Fibroblast of the aortic adventitia (primary cell): ENCODE results near the gene ELOB. TPM values are rescaled to one million over a fixed set of nuclear protein-coding genes. Genes with fewer than 3 reads are reported as not detected.
"Not testable (repeated sequence)": the region's sequence is repeated elsewhere in the genome, so short reads cannot be mapped to it uniquely, and the experiment has no call there.

Experiments used
- DNase-seq: peaks from one replicate; pipeline ENCODE4 v3.0.0-alpha.2; 2010; ENCODE audit warnings: low read depth
- H3K4me3 ChIP-seq: 2 replicates; pipeline ENCODE4 v1.5.1; 2011; ENCODE audit warnings: low read depth, mild to moderate bottlenecking, control low read depth, low read length, moderate library complexity
- total RNA-seq: library from RNA; depleted of rRNA; stranded (reverse); fragments of >200 nt; gene quantifications from 2 replicates; pipeline ENCODE4 v1.2.3, GENCODE V29; 2012; ENCODE audit warnings: low replicate concordance
- TF ChIP-seq, protein P1 (sequence below): IDR thresholded peaks from 2 replicates; pipeline ENCODE4 v1.5.1; 2011; ENCODE audit warnings: mild to moderate bottlenecking, low read length, control low read depth, inconsistent platforms; ENCODE audit not compliant: insufficient read depth

Gene ELOB
- total RNA-seq, 1 donor = 316 TPM

DNA sequence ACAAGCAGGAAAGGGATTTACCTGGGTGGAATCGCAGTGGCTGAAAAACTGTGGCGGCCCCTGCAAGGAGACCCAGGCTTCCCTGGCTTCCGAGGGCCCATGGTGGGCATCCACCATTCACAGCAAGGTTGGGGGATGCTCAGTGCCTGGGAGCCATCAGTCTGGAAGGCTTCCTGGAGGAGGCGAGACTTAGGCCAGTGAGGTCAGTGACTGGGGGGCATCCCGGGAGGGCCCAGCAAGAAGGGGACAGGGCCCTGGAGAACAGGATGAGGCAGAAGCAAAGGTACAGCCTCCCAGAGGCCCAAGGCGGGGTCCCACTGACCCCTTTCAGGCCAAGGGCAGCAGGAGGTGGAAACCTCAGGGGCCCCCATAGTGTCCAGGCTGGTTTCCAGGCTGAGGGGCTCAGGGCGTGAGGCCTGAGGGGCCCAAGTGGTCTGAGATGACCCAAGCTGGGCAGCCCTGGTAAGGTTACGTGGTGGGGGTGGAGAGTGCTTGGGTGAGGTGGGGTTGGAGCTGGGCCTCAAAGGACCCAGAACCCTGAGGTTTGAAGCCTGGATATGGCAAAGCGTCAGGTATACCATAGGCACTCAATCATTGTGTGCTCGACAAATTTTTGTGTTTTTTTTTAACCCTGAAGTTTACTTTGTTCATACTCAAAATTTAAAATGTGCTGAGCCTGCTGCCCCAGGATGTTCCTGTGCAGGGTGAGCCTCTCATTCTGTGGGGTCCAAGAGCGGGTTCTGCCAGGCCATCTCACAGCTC is 40.4 kb downstream of the ELOB start:
- no peak for DNase-seq
- no peak overlapping the region for H3K4me3 ChIP-seq
- TF ChIP-seq, protein P1, sequence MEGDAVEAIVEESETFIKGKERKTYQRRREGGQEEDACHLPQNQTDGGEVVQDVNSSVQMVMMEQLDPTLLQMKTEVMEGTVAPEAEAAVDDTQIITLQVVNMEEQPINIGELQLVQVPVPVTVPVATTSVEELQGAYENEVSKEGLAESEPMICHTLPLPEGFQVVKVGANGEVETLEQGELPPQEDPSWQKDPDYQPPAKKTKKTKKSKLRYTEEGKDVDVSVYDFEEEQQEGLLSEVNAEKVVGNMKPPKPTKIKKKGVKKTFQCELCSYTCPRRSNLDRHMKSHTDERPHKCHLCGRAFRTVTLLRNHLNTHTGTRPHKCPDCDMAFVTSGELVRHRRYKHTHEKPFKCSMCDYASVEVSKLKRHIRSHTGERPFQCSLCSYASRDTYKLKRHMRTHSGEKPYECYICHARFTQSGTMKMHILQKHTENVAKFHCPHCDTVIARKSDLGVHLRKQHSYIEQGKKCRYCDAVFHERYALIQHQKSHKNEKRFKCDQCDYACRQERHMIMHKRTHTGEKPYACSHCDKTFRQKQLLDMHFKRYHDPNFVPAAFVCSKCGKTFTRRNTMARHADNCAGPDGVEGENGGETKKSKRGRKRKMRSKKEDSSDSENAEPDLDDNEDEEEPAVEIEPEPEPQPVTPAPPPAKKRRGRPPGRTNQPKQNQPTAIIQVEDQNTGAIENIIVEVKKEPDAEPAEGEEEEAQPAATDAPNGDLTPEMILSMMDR = no peak

DNA sequence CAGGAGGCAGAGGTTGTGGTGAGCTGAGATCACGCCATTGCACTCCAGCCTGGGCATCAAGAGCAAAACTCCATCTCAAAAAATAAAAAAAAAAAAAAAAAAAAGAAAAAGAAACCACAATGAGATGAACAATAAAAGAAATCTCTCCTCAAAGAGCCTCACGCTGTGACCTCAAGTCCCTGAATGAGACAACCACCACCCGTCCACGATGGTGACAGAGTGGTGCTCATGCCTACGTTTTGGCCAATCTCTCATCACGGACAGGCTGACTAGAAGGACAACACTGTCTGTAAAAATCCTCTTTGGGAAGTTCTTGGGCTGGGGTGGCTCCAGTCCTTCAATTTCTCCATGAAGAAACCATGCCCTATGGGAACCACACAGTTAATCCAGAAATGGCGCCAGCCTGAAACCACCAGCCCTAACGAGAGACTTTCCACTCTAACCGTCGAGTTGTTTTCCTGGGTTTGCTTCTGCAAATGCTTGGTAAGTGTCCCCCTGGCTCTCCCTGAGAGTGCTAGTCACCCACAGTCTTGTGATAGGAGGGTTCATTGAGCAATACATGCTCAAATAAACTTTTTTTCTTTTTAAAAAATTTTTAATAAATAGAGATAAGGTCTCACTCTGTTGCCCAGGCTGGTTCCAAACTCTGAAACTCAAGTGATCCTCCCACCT is 42.1 kb downstream of the ELOB start:
- H3K4me3 ChIP-seq = no peak overlapping the region
- TF ChIP-seq, protein P1 = no peak
- DNase-seq = no peak

DNA sequence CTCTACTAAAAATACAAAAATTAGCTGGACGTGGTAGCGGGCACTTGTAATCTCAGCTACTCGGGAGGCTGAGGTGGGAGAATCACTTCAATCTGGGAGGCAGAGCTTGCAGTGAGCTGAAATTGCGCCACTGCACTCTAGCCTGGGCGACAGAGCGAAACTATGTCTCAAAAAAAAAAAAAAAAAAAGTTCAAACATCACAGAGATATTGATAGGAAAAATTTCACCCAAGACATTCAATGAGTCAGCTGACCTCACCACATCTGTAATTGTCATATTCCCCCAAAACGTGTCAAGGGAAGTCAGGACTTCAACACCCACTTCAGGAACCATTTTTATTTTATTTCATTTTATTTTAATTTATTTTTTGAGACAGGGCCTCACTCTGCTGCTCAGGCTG is 49.0 kb downstream of the ELOB start:
- TF ChIP-seq, protein P1 = no peak
- no peak overlapping the region for H3K4me3 ChIP-seq
- no peak for DNase-seq

DNA sequence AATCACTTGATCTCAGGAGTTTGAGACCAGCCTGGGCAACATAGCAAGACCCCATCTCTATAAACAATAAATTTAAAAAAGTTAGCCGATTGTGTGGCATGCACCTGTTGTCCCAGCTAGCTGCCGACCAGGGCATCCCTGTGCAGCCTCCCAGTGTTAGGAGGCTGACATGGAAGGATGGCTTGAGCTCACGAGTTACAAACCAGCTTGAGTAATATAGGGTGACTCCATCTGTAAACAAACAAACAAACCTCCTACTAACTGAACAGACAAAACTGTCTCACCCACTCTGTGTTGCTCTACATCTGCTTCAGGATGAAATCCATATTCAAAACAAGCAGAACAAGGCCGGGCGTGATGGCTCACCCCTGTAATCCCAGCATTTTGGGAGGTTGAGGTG is 50.2 kb downstream of the ELOB start:
- DNase-seq = no peak
- H3K4me3 ChIP-seq = no peak overlapping the region
- TF ChIP-seq, protein P1 = no peak

DNA sequence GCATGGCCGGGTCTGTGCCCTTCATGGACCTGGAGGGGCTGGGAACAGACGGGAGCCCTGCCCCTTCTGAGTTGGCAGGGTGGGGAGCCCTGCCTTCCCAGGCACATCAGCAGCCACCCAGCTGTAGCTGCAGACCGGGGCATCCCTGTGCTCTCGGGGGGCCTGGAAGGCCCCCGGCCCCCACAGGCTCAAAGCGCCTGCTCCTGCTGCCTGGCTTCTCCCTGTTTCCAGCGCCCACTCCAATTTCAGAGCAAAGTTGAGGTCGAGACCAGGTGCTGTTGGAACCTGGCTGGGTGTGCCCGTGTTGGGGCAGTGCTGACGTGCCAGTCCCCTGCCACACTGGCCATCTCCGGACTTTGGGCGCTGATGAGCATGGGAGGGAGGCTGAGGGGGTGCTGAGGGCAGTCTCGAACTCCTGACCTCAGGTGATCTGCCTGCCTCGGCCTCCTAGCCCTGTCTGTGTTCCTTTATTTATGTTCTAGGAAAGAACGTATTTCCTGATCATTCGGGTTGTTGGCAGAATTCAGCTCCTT is 52.2 kb downstream of the ELOB start:
- no peak overlapping the region for H3K4me3 ChIP-seq
- TF ChIP-seq, protein P1 = no peak
- no peak for DNase-seq

DNA sequence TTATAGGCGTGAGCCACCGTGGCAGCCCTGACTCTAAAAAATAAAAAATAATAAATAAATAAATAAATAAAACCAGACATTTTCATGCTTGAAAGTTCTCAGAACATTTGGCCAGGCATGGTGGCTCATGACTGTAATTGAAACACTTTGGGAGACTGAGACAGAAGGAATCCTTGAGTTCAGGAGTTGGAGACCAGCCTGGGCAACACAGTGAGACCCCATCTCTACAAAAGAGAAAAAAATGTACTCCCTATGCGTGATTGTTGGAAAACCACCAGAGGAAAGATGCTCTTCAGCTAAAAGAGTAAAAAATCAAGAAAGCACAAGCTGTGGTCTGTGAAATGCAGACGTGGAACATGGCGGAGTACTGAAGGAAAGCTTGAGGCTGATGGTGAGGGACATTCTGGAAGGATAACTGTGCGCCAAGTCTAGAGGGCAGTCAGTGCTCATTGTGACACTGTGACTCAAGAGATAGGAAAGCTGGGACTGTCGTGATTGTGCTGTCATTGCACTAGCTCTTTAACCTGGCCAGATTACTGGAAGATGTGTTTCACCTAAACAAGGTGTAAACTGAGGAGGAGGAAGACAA is 52.9 kb downstream of the ELOB start:
- H3K4me3 ChIP-seq = no peak overlapping the region
- TF ChIP-seq, protein P1 = no peak

DNA sequence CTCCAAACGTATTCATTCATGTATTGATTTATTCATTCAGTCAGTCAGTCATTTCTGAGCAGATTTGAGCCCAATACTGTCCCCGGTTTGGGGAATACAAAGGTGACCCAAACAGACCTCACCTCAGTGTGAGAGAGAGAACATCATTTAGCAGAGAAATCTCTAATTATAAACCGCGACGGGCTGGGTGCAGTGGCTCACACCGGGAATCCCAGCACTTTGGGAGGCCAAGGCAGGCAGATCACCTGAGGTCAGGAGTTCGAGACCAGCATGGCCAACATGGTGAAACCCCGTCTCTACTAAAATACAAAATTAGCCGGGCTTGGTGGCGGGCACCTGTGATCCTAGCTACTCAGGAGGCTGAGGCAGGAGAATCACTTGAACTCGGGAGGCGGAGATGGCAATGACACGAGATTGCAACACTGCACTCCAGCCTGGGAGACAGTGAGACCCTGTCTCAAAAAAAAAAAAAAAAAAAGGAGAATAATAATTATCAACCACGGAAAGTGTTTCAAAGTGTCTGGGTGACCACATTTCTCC is 55.4 kb downstream of the ELOB start:
- DNase-seq = not testable (repeated sequence)
- peak overlapping the region; percentile 67 for H3K4me3 ChIP-seq

More for the DNA sequence above, 52.9 kb downstream of the ELOB start:
- DNase-seq = no peak
